Thyroid gland (tissue), 4 donors: ENCODE results near the gene TOR1B. TPM values are rescaled to one million over a fixed set of nuclear protein-coding genes. Genes with fewer than 3 reads are reported as not detected.
A peak's percentile ranks its signal among the peaks of the same experiment; 100 is the strongest.

Experiments used
- DNase-seq, 2 donors: peaks; one replicate each; pipeline ENCODE4 v3.0.0-alpha.2; 2019
- H3K27ac ChIP-seq, 3 donors: fragments of 200-600 bp; sonication (generic); 1 replicate in 2 of 3; 2 replicates in 1 of 3; pipeline ENCODE4 v1.5.1; 2016 to 2019; ENCODE audit warnings: mild to moderate bottlenecking in 1 of 3, moderate library complexity in 1 of 3
- H3K27me3 ChIP-seq: fragments of 200-600 bp; sonication (generic); one replicate; pipeline ENCODE4 v1.5.1; 2019
- H3K36me3 ChIP-seq, 2 donors: fragments of 200-600 bp; sonication (generic); one replicate each; pipeline ENCODE4 v1.5.1; 2016 to 2019
- H3K4me1 ChIP-seq, 2 donors: fragments of 200-600 bp; sonication (generic); one replicate each; pipeline ENCODE4 v1.5.1; 2017 to 2019
- H3K4me3 ChIP-seq, 3 donors: fragments of 200-600 bp; sonication (generic); replicated peaks in 1 of 3; 1 replicate in 2 of 3; 2 replicates in 1 of 3; pipeline ENCODE4 v1.5.1; 2016; ENCODE audit warnings: mild to moderate bottlenecking in 1 of 3
- H3K9me3 ChIP-seq: fragments of 200-600 bp; sonication (generic); one replicate; pipeline ENCODE4 v1.5.1; 2017
- CTCF ChIP-seq, 6 experiments: fragments of 200-600 bp in 3 of 6; fragments of 450-650 bp in 3 of 6; sonication (generic) in 3 of 6; IDR thresholded peaks; one replicate each; pipeline ENCODE4 v1.5.1; 2016 to 2019; ENCODE audit warnings: antibody characterized with exemption in 6 of 6, mild to moderate bottlenecking in 2 of 6, inconsistent platforms in 1 of 6, moderate library complexity in 1 of 6
- POLR2A ChIP-seq, 2 donors: fragments of 450-650 bp; IDR thresholded peaks; one replicate each; pipeline ENCODE4 v1.6.1; 2017; ENCODE audit warnings: antibody characterized with exemption in 2 of 2, mild to moderate bottlenecking in 2 of 2, moderate library complexity in 1 of 2
- WGBS, 2 donors: methylation state at CpG; one replicate each; pipeline ENCODE4 v1.1.5; 2017; 5-methylcytosine and 5-hydroxymethylcytosine counted together
- intact Hi-C: fragments of 100-400 bp; cut with DNase I; formaldehyde crosslinking; loops from one replicate; pipeline ENCODE4 v1.15.1; 2023
- total RNA-seq, 4 donors: library from RNA; depleted of rRNA; stranded (reverse); fragments of >200 nt; gene quantifications; one replicate each; pipeline ENCODE4 v1.2.3, GENCODE V29; 2016

Gene TOR1B
- total RNA-seq, 4 donors from 2014 or later, result 25.2 to 36.3 (median 29.7) TPM

- Histone ChIP-seq H3K27me3 (no peaks in the 10 kb centered on the region), H3K4me1 (peaks cover 0 to 4% of the 10 kb centered on the region in 2 donors), H3K36me3 (no peaks in the 10 kb centered on the region), H3K9me3 (no peaks in the 10 kb centered on the region), H3K27ac (peak overlapping the region in 1 of 3 donors; percentile 24), H3K4me3 (no peak overlapping the region)
- TF ChIP-seq CTCF (IDR thresholded peaks at IDR 0.05) (no peak), POLR2A (IDR thresholded peaks at IDR 0.05) (no peak)
- DNase-seq, result no peak
- WGBS, 2 donors, result 66 to 74% methylated on average over 13 of the region's 13 CpGs
- intact Hi-C loops, result no loop called here
These were observed 39.7 kb upstream of the TOR1B start for GRCh38 chr9:129762985-129763926.

GRCh38 chr9:129765764-129766317 is 37.1 kb upstream of the TOR1B start:
- intact Hi-C loops, result no loop called here
- Histone ChIP-seq H3K4me1 (peaks cover 0 to 4% of the 10 kb centered on the region in 2 donors), H3K9me3 (no peaks in the 10 kb centered on the region), H3K36me3 (no peaks in the 10 kb centered on the region), H3K4me3 (no peak overlapping the region), H3K27me3 (no peaks in the 10 kb centered on the region), H3K27ac (no peak overlapping the region)
- DNase-seq, result no peak
- no peak for TF ChIP-seq CTCF (IDR thresholded peaks at IDR 0.05)
- TF ChIP-seq POLR2A (IDR thresholded peaks at IDR 0.05), result no peak
- 92 to 95% methylated on average over 4 of the region's 4 CpGs for WGBS, 2 donors

DNA sequence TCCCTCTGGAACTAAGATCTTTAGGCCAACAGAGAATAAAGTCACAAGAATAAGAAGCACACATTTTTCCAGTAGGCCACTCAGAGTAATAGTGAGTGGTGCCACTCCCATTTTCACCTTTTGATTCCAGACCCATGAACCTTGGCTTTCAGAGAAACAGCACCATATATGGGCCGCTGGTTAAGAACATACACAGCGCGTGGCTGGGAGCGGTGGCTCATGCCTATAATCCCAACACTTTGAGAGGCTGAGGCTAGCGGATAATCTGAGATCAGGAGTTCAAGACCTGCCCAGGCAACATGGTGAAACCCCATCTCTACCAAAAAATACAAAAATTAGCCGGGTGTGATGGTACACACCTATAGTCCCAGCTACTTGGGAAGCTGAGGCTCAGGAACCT is 34.5 kb upstream of the TOR1B start:
- no peaks in the 10 kb centered on the region for H3K36me3 ChIP-seq
- DNase-seq, result no peak

DNA sequence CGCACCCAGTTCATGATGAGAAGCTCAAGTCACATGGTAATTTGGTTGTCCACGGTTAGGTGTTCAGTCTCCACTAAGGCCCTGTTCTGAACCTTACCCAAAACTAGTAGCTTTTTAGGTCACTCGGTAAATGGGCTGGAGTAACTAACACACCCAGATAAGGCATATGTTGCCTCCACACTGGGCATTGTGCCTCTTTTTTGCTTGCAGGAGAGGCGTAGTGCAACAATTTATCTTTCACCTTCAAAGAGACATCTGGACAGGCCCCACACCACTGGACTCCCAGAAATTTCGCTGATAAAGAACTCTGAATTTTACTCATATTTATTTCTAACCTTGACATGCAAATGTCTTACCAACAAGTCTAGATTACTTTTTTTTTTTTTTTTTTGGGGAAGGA is 33.3 kb upstream of the TOR1B start:
- no peak overlapping the region for H3K4me3 ChIP-seq
- no peak for TF ChIP-seq CTCF (IDR thresholded peaks at IDR 0.05)
- TF ChIP-seq POLR2A (IDR thresholded peaks at IDR 0.05), result no peak
- 88 to 93% methylated on average over 5 of the region's 5 CpGs for WGBS, 2 donors
- H3K36me3 ChIP-seq, result no peaks in the 10 kb centered on the region
- intact Hi-C loops, result no loop called here
- no peak for DNase-seq
- no peaks in the 10 kb centered on the region for H3K9me3 ChIP-seq
- peaks cover under 1% of the 10 kb centered on the region for H3K27me3 ChIP-seq
- no peak overlapping the region for H3K27ac ChIP-seq
- H3K4me1 ChIP-seq, result no peaks in the 10 kb centered on the region

More for the DNA sequence above, 34.5 kb upstream of the TOR1B start:
- Histone ChIP-seq H3K4me1 (no peaks in the 10 kb centered on the region), H3K4me3 (no peak overlapping the region), H3K27me3 (no peaks in the 10 kb centered on the region), H3K27ac (no peak overlapping the region), H3K9me3 (no peaks in the 10 kb centered on the region)
- intact Hi-C loops, result no loop called here
- WGBS, 2 donors, result 91 to 92% methylated on average over 6 of the region's 6 CpGs
- TF ChIP-seq CTCF (IDR thresholded peaks at IDR 0.05), result no peak
- no peak for TF ChIP-seq POLR2A (IDR thresholded peaks at IDR 0.05)

DNA sequence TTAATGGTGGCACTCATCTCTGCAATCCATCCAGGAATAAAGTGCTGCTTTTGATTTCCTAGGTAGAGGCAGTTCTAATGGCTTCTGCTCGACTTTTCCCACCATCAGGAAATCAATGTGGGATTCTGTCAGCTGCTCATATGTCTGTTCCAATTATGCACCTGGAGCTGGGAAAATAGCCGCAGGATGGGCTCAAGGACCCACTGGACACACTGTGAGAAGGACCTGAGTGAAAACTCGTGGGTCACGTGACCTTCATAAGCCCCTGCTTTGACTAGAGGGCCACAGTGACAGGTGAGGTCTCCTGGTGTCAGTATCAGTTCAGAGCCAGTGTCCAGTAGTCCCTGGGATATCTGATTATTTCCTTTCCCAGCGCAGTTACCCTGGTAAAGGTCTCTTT is 32.2 kb upstream of the TOR1B start:
- H3K4me1 ChIP-seq, result no peaks in the 10 kb centered on the region
- intact Hi-C loops, result no loop called here
- no peak overlapping the region for H3K27ac ChIP-seq
- WGBS, 2 donors, result 78 to 83% methylated on average over 5 of the region's 5 CpGs
- H3K9me3 ChIP-seq, result no peaks in the 10 kb centered on the region
- no peak overlapping the region for H3K4me3 ChIP-seq
- DNase-seq, result no peak
- H3K36me3 ChIP-seq, result no peaks in the 10 kb centered on the region
- TF ChIP-seq POLR2A (IDR thresholded peaks at IDR 0.05) (no peak), CTCF (IDR thresholded peaks at IDR 0.05) (no peak)
- peaks cover 3% of the 10 kb centered on the region for H3K27me3 ChIP-seq
